Measurements from ENCODE around the gene PLEKHO2.

GRCh38 chr15:64905941-64906340 is 64.2 kb downstream of the PLEKHO2 start:
- TF ChIP-seq BRCA1 (IDR thresholded peaks at IDR 0.05; ENCODE audit: low read depth, low read length) (no peak), CTCF (IDR thresholded peaks at IDR 0.05; ENCODE audit: control extremely low read depth in 1 of 3, insufficient read depth in 1 of 3, low read depth in 1 of 3, low read length in 3 of 3) (no peak), POLR2AphosphoS5 (IDR thresholded peaks at IDR 0.05; ENCODE audit: low read depth, low read length) (no peak), RNF2 (IDR thresholded peaks at IDR 0.05; ENCODE audit: borderline replicate concordance, low read depth, low read length, missing control alignments, poor library complexity, severe bottlenecking) (no peak), EZH2 (IDR thresholded peaks at IDR 0.05; ENCODE audit: low read depth, low read length, severe bottlenecking) (no peak), EP300 (IDR thresholded peaks at IDR 0.05; ENCODE audit: borderline replicate concordance in 1 of 2, low read depth in 2 of 2, low read length in 2 of 2) (no peak), GABPA (IDR thresholded peaks at IDR 0.05; ENCODE audit: borderline replicate concordance, insufficient read depth, low read length) (no peak), FOSL1 (IDR thresholded peaks at IDR 0.05; ENCODE audit: insufficient read depth, low read depth, low read length) (no peak)

Data from H1 (cell line).